GM12878 (cell line): ENCODE data around the gene PLPPR2. TPM values are rescaled to one million over a fixed set of nuclear protein-coding genes. Genes with fewer than 3 reads are reported as not detected.
"Not testable (repeated sequence)": the region's sequence is repeated elsewhere in the genome, so short reads cannot be mapped to it uniquely, and the experiment has no call there.

Experiments used
- ATAC-seq: fragments of 200-7000 bp; cut with Tn5 transposase; 3 replicates; pipeline ENCODE4 v1.9.1; 2020; ENCODE audit warnings: mild to moderate bottlenecking, moderate library complexity
- BruUV-seq: library from RNA; stranded (reverse); fragments of 400-500 nt; replicated peaks from 2 replicates; lab custom pipeline; 2021; lab: Mats Ljungman, UMichigan
- CTCF ChIA-PET: fragments of 300-600 bp; sonication (Branson Sonifier 250); formaldehyde crosslinking; extraction: SDS; loops from one replicate; lab custom pipeline; 2021; ENCODE audit warnings: inconsistent platforms; lab: Yijun Ruan, JAX
- POLR2A ChIA-PET: fragments of 350-600 bp; formaldehyde crosslinking; extraction: SDS; loops from one replicate; lab custom pipeline; 2021; ENCODE audit warnings: inconsistent platforms; lab: Charles Lee
- RAD21 ChIA-PET: fragments of 300-600 bp; sonication (Branson Sonifier 250); formaldehyde crosslinking; loops from one replicate; lab custom pipeline; 2023; ENCODE audit warnings: antibody characterized with exemption; ENCODE audit not compliant: unreplicated experiment; lab: Charles Lee
- SMC1A ChIA-PET: fragments of 300-600 bp; sonication (Branson Sonifier 250); formaldehyde crosslinking; loops from one replicate; lab custom pipeline; 2023; ENCODE audit not compliant: unreplicated experiment, uncharacterized antibody; lab: Charles Lee
- DNase-seq: peaks from one replicate; pipeline ENCODE4 v3.0.0-alpha.2; 2011; ENCODE audit warnings: low read depth, low spot score
- FAIRE-seq: peaks from 3 replicates; lab custom pipeline; 2011; peaks lifted over from hg19 to GRCh38; lab: Jason Lieb, UNC
- H2AFZ ChIP-seq: 2 replicates; pipeline ENCODE4 v1.6.0; 2011; ENCODE audit warnings: low read depth, low read length, control low read depth; ENCODE audit not compliant: control insufficient read depth
- H3K27ac ChIP-seq: 2 replicates; pipeline ENCODE4 v1.5.1; 2011; ENCODE audit warnings: control low read depth; ENCODE audit not compliant: control insufficient read depth, insufficient read depth
- H3K27me3 ChIP-seq, 2 experiments: replicated peaks in 1 of 2; 2 replicates each; pipeline versions ENCODE4 v1.6.0 to v1.6.1; 2011; ENCODE audit warnings: low read length in 1 of 2; ENCODE audit not compliant: control insufficient read depth in 2 of 2, insufficient read depth in 2 of 2
- H3K36me3 ChIP-seq, 2 experiments: 2 replicates each; pipeline ENCODE4 v1.5.1; 2011; ENCODE audit warnings: low read length in 1 of 2; ENCODE audit not compliant: control insufficient read depth in 2 of 2, insufficient read depth in 2 of 2
- H3K4me1 ChIP-seq: 2 replicates; pipeline ENCODE4 v1.6.1; 2011; ENCODE audit warnings: mild to moderate bottlenecking, low read length, moderate library complexity, mixed read lengths; ENCODE audit not compliant: control insufficient read depth, insufficient read depth
- H3K4me2 ChIP-seq: 2 replicates; pipeline ENCODE4 v1.6.0; 2011; ENCODE audit warnings: control low read depth; ENCODE audit not compliant: control insufficient read depth, insufficient read depth
- H3K4me3 ChIP-seq: fragments of 200-600 bp; sonication (generic); 2 replicates; pipeline ENCODE4 v1.5.1; 2016
- H3K79me2 ChIP-seq: 2 replicates; pipeline ENCODE4 v1.6.0; 2011; ENCODE audit warnings: low read length; ENCODE audit not compliant: control insufficient read depth, insufficient read depth
- H3K9ac ChIP-seq: 2 replicates; pipeline ENCODE4 v1.8.0; 2011; ENCODE audit warnings: low read length, control low read depth, mixed read lengths; ENCODE audit not compliant: control insufficient read depth, insufficient read depth
- H3K9me3 ChIP-seq: replicated peaks from 3 replicates; pipeline ENCODE4 v1.5.1; 2011; ENCODE audit warnings: mild to moderate bottlenecking, low read length; ENCODE audit not compliant: control insufficient read depth, insufficient read depth
- H4K20me1 ChIP-seq: 2 replicates; pipeline ENCODE4 v1.6.0; 2011; ENCODE audit not compliant: control insufficient read depth, insufficient read depth
- KAT2A ChIP-seq: conservative IDR thresholded peaks from 2 replicates; pipeline ENCODE4 v1.6.1; 2011; ENCODE audit warnings: low read depth, low read length; ENCODE audit not compliant: control insufficient read depth
- PAX8 ChIP-seq: fragments of 450-650 bp; IDR thresholded peaks from 2 replicates; pipeline ENCODE4 v1.6.1; 2017; ENCODE audit warnings: mild to moderate bottlenecking, moderate library complexity
- RUNX3 ChIP-seq: IDR thresholded peaks from 2 replicates; pipeline ENCODE4 v1.6.1; 2012; ENCODE audit warnings: low read length, inconsistent platforms
- WGBS: methylation state at CpG from one replicate; pipeline ENCODE4 v1.1.6; 2016; ENCODE audit warnings: low lambda C conversion rate; ENCODE audit not compliant: insufficient replicate concordance, insufficient coverage; ENCODE audit errors: missing lambda C conversion rate; 5-methylcytosine and 5-hydroxymethylcytosine counted together
- in situ Hi-C: fragments of 300-500 bp; cut with MboI; formaldehyde crosslinking; loops from 9 replicates; pipeline ENCODE4 v1.14.3; 2018; ENCODE audit warnings: mixed read lengths
- intact Hi-C: fragments of 100-400 bp; cut with micrococcal nuclease; formaldehyde crosslinking; loops from one replicate; pipeline ENCODE4 v1.14.2; 2022; ENCODE audit not compliant: unreplicated experiment
- polyA plus RNA-seq, 11 experiments: library from polyadenylated mRNA; depleted of rRNA in 4 of 11; unstranded in 6 of 11; stranded (reverse) in 5 of 11; fragments of >200 nt; fragmentation: Nextera tagmentation in 4 of 11; fragmentation: Illumina TruSeq in 1 of 11; extraction: Ambion mirVana in 4 of 11; extraction: Trizol in 1 of 11; gene quantifications; 1 replicate in 1 of 11; 2 replicates in 10 of 11; pipeline versions ENCODE4 v1.2.1 to v1.2.3, GENCODE V29; 2011 to 2016; ENCODE audit warnings: inconsistent platforms in 2 of 11, missing spikeins in 2 of 11, low read depth in 1 of 11
- total RNA-seq, 4 experiments: library from RNA; depleted of rRNA in 3 of 4; stranded (reverse); fragments of >200 nt in 3 of 4; fragmentation: Illumina TruSeq in 1 of 4; extraction: Trizol in 1 of 4; gene quantifications; 2 replicates each; pipeline versions ENCODE4 v1.2.1 to v1.2.3, GENCODE V29; 2013 to 2021
- TF ChIP-seq, protein P1 (sequence below), 3 experiments: IDR thresholded peaks in 2 of 3; conservative IDR thresholded peaks in 1 of 3; 2 replicates each; pipeline ENCODE4 v1.5.1; 2011; ENCODE audit warnings: low read depth in 3 of 3, low read length in 3 of 3, mild to moderate bottlenecking in 3 of 3, control low read depth in 2 of 3, moderate library complexity in 2 of 3, inconsistent platforms in 1 of 3, mixed read lengths in 1 of 3; ENCODE audit not compliant: control insufficient read depth in 2 of 3, insufficient read depth in 1 of 3; ENCODE audit errors: extremely low read depth in 1 of 3
- TF ChIP-seq, protein P2 (sequence below): IDR thresholded peaks from 2 replicates; pipeline ENCODE4 v1.6.1; 2012; ENCODE audit warnings: low read depth, low read length, improper control_type of control experiment

PLPPR2 gene
- total and polyA plus RNA-seq, 10 of the 15 experiments (the other 5 are each of a cell fraction or from before 2014, with no cell fraction given) = 0.09 to 2.8 (median 0.70) TPM

DNA sequence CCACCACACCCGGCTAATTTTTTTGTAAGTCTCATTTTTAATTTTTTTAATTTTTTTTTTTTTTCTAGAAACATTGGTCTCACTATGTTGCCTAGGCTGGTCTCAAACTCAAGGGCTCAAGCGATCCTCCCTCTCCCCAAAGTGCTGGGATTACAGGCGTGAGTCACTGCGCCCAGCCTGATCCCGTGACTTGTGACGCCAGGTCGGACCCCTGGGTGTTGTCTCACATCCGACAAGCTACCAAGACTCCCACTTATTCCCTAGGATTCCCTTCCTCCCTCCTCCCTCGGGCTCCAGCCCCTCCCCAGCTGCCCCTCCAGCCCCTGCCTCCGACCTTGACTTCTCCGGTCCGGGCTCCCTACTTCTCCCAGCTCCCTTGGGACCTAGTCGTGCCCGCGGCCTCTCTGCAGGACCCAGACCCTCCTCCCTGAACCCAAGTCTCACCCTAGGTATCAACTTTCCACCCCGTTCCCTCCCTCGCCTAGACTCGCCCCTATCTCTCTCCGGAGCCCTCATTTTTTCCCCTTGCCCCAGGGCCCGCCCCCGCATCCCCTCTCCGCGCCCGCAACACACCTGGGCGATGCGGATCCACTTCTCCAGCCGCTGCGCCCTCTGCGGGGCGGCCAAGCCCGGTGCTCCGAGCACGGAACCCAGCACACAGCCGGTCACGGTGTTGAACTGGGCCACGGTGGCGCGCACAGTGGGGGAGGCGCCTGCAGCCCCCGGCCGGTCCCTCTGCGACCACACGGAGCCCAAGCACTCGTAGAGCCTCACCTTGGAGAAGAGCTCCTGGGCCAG lies 50.8 kb downstream of the PLPPR2 start (continued):
- TF ChIP-seq, protein P1, sequence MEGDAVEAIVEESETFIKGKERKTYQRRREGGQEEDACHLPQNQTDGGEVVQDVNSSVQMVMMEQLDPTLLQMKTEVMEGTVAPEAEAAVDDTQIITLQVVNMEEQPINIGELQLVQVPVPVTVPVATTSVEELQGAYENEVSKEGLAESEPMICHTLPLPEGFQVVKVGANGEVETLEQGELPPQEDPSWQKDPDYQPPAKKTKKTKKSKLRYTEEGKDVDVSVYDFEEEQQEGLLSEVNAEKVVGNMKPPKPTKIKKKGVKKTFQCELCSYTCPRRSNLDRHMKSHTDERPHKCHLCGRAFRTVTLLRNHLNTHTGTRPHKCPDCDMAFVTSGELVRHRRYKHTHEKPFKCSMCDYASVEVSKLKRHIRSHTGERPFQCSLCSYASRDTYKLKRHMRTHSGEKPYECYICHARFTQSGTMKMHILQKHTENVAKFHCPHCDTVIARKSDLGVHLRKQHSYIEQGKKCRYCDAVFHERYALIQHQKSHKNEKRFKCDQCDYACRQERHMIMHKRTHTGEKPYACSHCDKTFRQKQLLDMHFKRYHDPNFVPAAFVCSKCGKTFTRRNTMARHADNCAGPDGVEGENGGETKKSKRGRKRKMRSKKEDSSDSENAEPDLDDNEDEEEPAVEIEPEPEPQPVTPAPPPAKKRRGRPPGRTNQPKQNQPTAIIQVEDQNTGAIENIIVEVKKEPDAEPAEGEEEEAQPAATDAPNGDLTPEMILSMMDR (IDR thresholded peaks at IDR 0.05 in 2 of 3, conservative IDR thresholded peaks at IDR 0.05 in 1 of 3; ENCODE audit: control insufficient read depth in 2 of 3, extremely low read depth in 1 of 3, insufficient read depth in 1 of 3, low read depth in 3 of 3, low read length in 3 of 3) = peak; percentile 2 to 11 (median 5); a peak in 1 of 6 replicates
- TF ChIP-seq, protein P2, sequence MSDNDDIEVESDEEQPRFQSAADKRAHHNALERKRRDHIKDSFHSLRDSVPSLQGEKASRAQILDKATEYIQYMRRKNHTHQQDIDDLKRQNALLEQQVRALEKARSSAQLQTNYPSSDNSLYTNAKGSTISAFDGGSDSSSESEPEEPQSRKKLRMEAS = no peak
- no peak for TF ChIP-seq RUNX3
- TF ChIP-seq PAX8 = no peak
- no peak for TF ChIP-seq KAT2A

DNA sequence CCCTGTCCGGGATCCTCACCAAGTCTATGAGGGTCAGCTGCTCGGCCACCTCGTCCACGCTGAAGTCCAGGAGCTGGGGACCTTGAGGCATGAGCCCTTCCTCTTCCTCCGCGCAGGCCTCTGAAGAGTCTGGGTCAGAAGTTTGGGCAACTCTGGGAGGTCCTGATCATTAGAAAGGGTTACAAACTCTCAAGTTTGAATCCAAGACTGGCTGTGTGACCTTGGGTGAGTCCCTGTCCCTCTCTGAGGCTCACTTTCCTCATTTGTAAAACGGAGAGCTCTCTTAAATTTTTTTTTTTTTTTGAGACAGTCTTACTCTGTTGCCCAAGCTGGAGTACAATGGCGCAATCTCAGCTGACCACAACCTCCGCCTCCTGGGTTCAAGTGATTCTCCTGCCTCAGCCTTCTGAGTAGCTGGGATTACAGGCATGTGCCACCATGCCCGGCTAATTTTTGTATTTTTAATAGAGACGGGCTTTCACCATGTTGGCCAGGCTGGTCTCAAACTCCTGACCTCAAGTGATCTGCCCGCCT lies 51.5 kb downstream of the PLPPR2 start:
- H3K79me2 ChIP-seq, DNase-seq, H3K9me3 ChIP-seq, FAIRE-seq, H3K27me3 ChIP-seq, H4K20me1 ChIP-seq, RAD21 ChIA-PET, H3K4me3 ChIP-seq, CTCF ChIA-PET, in situ Hi-C loops, H2AFZ ChIP-seq, intact Hi-C loops, SMC1A ChIA-PET, H3K4me1 ChIP-seq, BruUV-seq, H3K4me2 ChIP-seq, H3K27ac ChIP-seq, ATAC-seq, H3K36me3 ChIP-seq, H3K9ac ChIP-seq: not testable (repeated sequence)
- 52% methylated on average over 11 of the region's 12 CpGs for WGBS
- POLR2A ChIA-PET = interaction anchor here (1.5 kb wide), 1 partner anchor 15 kb away, joined by 3 read pairs; no protein-coding TSS in a partner anchor
